Tongue (tissue), 2 donors: ENCODE measurements around the gene POGZ. TPM values are rescaled to one million over a fixed set of nuclear protein-coding genes. Genes with fewer than 3 reads are reported as not detected.
A peak's percentile ranks its signal among the peaks of the same experiment; 100 is the strongest.
"Not testable (repeated sequence)": the region's sequence is repeated elsewhere in the genome, so short reads cannot be mapped to it uniquely, and the experiment has no call there.

Source experiments
- DNase-seq: peaks from one replicate; pipeline ENCODE4 v3.0.0-alpha.2; 2015
- total RNA-seq: library from RNA; depleted of rRNA; stranded (reverse); fragments of >200 nt; gene quantifications from one replicate; pipeline ENCODE4 v1.2.3, GENCODE V29; 2014

POGZ gene
- total RNA-seq, 1 donor from 2014 or later, result 44.7 TPM

DNA sequence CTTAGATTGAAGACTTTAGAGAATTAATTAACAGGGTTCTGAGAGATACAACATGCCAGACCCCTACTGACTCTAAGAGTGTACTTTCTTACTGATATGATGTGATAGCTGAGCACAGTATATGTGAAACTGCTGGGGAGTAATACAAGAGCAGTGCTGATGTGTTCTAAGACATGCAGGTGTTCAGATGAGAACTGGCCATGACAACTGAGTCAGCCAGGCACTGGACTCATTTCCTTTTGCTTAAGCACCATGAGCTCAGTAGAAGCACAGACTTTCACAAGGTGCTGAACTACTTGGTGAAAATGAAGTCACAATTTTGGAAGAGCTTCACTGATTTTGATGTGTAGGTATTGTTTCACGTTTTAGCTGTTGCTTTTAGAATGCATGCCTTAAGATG is 15.9 kb upstream of the POGZ start:
- DNase-seq, result no peak

DNA sequence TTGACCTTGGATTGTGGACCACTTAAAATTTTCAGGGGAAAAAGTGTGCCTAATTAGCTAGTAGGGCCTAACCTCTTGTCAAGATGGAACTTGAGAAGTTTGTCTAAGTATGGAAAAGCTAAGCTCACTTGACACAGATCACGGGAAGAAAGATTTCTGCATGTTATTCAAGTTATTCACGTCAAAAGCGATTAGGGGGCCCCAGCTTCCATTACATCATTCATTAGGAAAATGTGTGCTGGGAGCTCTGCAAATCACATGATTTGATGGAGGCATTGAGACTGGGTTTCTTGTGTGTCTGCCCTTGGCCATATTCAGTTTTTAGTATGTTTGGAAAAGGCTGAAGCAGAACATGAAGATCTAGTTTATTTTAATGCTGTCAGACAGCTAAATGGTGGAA is 15.5 kb upstream of the POGZ start:
- peak; percentile 45 for DNase-seq

DNA sequence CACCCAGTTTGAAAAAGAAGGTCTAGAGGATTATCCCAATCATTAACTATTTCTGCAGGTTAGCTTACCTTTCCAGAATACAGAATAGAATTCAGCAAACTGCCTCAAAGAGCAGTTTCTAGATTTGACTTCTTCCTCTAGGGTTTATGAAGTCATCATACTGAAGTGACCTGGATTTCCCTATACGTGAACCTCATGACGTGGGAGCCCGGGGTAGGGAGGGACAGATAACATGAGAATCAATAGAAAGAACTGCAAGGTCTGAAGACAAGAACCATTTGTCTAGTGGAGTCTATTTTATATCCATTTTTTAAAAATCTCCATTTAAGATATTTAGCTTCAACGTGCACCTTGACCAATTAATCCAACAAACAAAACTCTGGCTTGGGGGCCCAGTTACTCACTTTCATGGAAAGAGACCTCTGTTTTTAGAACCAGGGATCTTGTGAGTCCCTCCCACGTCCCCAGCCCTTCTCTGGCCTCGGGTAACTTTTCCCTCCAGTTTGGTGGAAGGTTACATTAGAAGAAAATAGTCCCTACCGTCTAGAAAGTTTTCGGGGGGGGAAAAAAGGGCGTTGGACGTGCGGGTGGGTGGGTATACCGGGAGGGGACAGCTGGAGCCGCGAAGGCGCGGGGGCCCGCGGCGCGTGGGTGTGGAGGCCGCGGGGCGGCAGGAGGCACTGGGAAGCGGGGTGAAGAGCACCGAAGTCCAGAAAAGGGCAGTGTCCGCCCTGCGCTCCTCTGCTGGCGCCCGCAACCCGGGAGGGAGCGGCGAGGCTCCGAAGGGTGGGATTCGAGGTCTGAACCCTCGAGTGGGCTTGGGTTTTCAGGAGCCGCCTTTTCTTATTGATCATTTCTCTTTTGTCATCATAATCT is 13.8 kb upstream of the POGZ start:
- peak; percentile 85 for DNase-seq

DNA sequence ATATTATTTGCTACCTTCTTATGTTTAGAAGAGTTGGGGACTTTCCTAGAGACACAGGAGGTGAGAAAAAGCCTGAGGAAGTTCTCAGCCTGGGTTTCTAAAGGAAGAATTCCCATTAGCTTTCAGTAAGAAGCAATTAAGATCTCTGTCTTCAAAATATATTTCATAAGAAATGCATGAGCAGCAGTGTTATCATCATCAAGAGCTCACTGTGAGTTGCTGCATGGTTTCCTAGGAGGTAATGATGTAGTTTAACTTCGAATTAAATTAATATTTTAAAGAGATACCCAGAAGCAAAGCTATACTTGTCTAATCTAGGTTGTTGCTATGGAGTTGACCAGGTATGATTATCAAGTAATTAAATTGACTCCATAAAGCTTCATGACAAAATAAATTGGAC is 5.7 kb upstream of the POGZ start:
- DNase-seq, result no peak

DNA sequence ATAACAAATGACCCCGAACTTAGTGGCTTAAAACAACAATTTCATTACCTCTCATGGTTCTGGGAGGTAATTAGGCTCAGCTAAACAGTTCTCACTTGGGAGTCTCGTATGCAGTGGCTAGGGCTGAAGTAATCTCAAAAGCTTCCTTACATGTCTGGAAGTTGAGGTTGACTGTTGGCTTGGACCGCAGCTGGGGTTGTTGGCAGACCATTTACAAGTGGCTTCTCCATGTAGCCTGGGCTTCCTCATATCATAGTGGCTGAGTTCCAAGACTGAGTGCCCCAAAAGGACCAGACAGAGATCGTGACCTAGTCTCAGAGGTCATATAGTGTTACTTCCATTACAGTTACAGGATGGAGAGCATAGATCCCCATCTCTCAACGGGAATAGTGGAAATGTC is 2.4 kb upstream of the POGZ start:
- no peak for DNase-seq

DNA sequence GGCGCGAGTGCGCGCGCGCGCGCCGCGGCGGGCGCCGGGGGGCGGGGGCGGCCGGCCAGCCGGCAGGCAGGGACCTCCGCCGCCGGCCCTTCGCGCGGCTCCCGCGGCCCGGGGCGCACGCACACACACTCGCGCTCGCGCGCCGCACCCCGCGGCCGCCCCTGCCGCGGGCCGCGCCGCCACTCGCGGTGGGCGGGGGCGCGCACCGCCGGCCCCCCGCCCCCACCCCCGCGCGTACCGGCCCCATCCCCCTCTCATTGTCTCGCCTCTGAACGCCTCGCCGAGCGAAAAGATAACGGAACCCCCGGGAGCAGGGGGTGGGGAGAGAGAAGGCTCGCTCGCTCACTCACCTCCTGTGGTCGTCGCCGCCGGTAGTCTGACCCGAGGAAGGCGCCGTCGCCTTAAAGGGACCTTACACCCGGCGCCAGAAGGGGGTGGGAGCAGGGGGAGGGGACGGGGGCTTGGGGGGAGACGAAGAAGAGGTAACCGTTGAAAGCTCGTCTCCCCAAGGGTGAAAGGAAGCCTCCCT is 428 bp downstream of the POGZ start:
- peak; percentile 76 for DNase-seq

DNA sequence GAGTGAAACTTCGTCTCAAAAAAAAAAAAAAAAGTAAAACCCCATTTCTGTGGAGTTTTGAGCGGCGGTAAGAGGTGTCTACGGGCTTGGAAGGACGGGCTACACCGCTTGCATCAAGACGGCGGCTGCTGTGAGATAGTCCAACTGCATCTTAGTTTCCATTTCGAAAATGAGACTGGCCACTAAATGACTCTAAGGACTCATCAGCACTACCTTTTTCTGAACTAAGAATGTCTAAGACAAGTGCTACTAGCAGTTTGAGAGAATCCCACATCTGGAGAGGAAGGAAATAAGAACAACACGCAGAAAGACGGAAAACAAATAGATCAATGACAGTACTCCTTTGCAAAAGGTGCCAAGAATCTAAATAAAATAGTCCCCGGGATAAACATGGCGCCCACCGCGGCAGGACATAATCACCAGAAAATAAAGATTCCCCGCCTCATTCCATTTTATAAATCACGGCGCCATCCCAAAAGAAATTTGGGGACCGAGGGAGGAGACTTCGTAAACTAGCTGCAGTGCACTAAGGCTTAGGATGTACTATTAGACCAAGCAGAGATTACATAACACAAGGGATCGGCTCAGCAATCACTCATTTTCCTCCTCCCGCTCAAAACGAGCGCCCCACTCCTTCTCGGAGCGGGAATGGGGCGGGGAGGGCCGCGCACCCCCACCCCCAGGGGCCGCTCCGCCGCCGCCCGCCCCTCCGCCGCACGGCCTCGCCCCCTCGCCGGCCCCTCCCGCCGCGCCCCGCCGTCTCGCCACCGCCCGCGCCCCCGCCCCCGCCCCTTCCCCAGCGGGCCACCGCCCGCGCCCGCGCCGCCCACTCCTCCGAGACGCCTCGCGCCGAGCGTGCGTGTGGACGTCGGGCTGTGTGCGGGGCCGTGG is 1.1 kb downstream of the POGZ start:
- DNase-seq, result peak; percentile 90

DNA sequence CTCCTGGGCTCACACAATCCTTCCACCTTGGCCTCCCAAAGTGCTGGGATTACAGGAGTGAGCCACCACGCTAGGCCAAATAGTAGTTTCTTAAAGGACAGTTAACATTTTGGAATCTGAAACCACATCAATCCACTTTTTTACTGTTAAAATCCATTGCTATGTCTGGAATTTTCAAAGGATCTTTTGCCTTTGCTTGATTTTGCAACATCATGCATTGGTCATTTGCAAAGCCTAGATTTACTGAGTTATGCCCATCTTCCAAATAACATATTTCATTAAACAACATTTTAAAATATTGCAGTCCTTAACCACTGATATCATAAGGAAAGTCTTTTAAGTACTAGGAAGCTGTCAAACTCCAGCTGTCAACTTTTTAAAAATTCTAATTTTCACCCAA is 3.3 kb downstream of the POGZ start:
- DNase-seq, result no peak

DNA sequence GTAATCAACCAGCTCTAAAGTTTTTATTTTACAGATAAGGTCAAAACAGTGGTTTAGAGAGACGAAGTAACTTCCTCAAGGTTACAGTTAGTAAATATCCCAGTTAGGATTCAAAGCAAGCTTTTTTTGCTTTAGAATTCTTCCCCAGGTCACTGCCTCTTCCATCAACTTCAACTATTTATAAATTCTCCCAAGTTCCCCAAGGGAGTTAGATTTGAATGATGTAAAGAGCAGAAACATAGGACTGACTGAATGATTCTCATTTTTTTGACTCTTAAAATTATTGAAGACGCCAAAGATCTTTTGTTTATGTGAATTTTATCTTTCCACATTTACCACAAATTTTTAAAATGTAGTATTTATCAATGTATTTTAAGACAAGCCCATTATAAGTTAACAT is 4.1 kb downstream of the POGZ start:
- DNase-seq, result no peak

DNA sequence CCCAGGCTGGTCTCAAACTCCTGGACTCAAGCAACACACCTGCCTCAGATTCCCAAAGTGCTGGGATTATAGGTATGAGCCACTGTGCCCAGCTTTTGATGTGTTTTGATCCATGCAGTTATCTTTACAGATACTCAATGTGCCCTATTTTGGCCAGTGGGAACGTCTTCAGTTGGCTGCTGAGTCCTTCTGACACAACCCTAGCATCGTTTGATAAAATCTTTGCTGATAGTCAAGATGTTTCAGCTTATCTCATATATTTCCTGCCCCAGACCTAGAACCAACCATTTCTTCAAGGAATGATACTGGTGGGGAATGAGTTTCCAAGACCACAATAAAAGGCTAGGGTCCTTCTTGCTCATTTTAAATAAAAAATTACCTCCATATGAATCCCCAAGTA is 11.6 kb downstream of the POGZ start:
- no peak for DNase-seq

DNA sequence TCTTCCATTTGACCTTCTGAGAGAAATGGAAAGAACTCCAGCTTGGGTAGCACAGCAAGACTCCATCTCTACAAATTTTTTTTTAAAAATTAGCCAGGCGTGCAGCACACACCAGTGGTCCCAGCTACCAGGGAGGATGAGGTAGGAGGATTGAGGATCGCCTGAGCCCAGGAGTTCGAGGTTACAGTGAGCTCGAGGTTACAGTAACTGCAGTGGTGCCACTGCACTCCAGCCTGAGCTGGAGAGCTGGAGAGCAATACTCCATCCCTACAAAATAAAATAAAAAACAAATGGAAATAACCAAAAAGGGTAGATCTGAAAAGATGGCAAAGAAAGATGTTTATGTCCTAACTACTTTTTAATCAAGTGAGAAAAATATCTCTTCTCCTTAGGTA is 14.5 kb downstream of the POGZ start:
- no peak for DNase-seq

DNA sequence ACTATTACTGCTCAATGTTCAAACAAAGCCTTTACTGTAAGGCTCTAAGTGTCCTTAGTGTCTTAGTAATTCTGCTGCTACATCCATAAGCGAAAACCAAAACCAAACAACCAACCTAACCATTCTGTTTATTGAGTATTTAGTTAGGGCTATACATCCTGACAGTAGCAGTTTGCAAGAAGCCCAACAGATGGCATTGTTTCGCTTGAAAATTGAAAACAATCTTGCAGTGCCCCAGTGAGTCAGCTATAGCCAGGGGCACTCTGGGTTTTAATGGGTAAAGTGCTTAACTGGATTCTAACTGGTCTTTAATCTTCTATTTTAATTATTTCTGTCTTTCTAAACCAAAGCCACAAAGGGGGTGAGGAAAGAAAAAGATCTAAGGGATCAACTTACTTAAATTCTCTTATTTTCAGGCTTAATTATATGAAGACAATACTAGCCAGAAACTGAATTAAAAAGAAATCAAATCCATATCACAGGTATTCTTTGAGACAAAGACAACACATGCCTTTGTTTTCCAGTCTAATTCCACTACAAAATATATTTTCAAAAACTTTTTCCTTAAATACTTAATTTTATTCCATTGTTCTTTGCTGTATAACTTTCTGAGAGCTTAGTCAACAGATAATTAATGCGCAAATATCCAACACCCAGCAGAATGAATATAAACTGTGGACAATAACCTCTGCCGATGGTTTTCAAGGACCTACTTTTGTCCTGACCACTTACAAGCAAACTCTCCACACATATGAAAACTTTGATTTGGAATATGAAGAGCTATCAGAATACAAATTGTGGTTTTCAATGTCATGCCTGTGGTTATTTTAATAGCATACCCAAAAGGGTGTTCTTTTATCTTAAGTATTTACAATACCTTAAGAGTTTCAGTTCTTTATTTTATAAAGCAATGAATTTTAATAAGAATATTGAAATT is 15.2 kb downstream of the POGZ start:
- DNase-seq, result peak; percentile 82

DNA sequence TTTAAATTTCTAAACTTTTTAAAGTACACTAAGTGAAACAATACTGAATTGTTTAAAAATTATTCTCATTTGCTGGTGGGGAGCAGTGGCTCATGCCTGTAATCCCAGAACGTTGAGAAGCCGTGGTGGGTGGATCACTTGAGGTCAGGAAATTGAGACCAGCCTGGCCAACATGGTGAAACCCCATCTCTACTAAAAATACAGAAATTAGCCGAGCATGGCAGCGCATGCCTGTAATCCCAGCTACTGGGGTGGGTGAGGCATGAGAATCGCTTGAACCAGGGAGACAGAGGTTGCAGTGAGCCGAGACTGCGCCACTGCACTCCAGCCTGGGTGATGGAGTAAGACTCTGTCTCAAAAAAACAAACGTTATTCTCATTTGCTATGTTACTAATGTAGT is 21.9 kb downstream of the POGZ start:
- not testable (repeated sequence) for DNase-seq

DNA sequence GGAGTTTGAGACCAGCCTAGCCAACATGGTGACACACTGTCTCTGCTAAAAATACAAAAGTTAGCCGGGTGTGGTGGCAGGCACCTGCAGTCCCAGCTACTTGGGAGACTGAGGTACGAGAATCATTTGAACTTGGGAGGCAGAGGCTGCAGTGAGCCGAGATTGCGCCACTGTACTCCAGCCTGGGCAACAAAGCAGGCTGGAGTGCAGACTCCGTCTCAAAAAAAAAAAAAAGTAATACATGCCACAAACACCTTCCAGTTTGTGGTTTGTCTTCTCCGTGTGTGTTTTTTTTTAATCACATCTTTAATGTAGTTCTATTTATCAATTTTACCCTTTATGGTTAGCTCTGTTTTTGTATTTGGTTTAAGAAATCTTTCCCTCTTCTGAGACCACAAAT is 22.3 kb downstream of the POGZ start:
- DNase-seq, result no peak

DNA sequence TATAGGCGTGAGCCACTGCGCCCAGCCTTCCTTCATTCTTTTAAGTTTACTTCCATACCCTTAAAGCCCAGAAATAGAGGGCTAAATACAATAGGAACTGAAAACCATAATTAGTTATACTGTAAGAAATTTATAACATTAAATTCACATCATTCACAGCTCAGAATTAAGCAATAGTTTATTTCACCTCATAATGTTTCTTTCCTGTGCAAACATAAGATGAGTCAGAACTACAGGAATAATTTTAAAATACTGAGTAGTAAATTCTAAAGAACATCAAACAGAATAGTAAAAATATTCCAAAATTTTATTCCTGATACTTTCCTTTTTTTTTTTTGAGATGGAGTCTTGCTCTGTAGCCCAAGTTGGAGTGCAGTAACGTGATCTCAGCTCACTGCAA is 24.1 kb downstream of the POGZ start:
- DNase-seq, result no peak

DNA sequence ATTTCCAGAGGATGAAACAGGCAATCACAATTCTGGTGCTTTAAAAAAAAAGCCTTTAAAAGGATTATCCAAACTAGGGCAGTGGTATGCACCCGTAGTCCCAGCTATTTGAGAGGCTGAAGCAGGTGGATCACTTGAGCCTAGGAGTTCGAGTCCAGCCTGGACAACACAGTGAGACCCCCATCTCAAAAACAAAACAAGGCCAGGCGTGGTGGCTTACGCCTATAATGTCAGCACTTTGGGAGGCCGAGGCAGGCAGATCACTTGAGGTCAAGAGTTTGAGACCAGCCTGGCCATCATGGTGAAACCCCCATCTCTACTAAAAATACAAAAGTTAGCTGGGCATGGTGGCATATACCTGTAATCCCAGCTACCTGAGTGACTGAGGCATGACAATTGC is 25.5 kb downstream of the POGZ start:
- DNase-seq, result not testable (repeated sequence)

DNA sequence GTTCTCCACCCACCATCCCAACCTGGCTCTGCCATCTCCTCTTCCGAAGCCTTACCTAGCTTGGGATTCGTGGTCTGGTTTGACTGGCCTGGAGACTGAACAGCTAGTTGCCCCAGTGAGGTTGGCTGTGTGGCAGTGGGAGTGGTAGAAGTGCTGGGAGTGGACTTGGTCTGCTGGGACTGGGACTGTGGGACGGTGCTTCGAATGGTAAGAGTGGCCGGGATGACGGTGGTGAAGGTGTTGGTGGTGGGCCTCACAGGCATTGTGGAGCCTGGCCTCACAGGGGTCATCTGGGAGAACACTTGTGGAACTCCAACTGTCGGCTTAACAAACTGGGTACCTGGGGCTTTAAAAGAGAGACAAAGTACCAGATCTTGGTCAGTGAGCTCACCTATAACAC is 31.2 kb downstream of the POGZ start:
- no peak for DNase-seq

DNA sequence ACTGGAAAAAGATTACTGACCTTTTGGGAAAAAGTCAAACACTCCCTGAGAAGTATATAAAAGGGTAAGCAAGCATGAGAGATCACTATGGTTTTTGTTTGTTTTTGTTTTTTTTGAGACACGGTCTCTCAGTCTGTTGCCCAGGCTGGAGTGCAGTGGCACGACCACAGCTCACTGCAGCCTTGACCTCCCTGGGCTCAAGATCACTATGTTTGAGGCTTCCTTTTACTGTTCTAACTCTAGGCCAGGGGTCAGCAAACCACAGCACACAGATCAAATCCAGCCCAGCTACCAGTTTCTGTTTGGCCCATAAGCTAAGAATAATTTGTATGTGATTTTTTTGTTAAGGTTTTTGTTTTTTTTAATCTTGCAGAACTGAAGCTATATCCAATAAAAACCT is 34.2 kb downstream of the POGZ start:
- no peak for DNase-seq

DNA sequence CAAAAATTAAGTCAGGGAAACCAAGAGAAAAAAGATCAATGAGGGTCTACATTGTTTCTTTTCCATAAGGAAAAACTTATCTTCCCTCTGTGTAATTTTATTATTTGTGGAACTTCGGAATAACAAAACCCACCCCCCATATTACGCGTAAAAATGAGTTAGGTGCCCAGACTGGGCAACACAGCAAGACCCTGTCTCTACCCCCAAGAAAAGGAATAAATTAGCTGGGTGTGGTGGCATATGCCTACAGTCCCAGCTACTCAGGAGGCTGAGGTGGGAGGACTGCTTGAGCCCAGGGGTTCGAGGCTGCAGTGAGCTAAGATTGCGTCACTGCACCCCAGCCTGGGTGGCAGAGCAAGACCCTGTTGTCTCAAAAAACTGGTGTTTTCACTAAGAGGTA is 39.5 kb downstream of the POGZ start:
- no peak for DNase-seq

DNA sequence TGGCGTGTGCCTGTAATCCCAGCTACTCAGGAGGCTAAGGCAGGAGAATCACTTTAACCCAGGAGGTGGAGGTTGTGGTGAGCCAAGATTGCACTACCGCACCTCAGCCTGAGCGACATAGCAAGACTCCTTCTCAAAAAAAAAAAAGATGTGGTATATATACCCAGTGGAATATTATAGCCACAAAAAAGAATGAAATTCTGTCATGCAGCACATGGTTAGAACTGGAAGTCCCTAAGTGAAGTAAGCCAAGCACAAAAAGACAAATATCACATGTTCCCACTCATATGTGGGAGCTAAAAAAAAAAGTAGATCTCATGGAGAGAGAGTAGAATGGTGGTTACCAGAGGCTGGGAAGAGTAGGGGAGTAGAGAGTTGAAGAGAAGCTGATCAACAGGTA is 41.2 kb downstream of the POGZ start:
- DNase-seq, result no peak

DNA sequence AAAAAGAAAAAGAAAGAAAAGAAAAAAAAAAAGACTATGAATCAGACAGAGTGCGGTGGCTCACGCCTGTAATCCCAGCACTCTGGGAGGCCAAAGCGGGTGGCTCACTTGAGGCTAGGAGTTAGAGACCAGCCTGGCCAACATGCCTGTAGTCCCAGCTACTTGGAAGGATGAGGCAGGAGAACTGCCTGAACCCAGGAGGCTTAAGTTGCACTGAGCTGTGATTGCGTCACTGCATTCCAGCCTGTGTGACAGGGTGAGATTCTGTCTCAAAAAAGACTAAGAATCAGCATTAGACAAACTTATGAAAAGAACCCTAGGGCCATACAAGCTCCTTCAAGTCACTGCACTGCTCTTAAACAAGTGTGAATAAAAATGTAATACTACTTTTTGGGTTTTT is 43.1 kb downstream of the POGZ start:
- no peak for DNase-seq

DNA sequence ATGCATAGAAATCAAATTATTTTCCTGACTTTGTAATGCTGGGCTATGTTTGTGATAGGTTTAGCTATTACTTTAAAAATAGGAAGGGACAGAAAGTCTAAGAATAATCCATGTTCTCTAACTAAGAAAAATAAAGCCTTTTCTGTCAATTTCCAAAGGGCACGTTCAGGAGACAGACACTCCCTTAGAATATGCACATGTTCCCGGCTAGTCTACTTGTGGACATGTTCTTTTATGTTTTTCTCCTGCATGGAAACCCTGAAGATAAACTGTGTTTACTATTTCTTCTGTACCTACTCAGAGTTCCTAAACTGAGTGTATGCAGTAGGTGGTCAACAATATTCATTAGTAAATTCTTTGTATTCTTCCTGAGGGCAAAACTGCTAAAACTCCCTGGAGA is 47.4 kb downstream of the POGZ start:
- DNase-seq, result no peak
